Activated CD8-positive, alpha-beta T cell treated with anti-CD3 and anti-CD28 coated beads for 36 hours (primary cell): ENCODE results near the gene CASP8. TPM values are rescaled to one million over a fixed set of nuclear protein-coding genes. Genes with fewer than 3 reads are reported as not detected.
A peak's percentile ranks its signal among the peaks of the same experiment; 100 is the strongest.

ENCODE experiments used
- ATAC-seq: fragments of 200-7000 bp; cut with Tn5 transposase; one replicate; pipeline ENCODE4 v1.10.0; 2021; ENCODE audit warnings: mild to moderate bottlenecking, moderate library complexity
- CTCF ChIA-PET: fragments of 350-600 bp; sonication (Branson Sonifier 250); formaldehyde crosslinking; loops from one replicate; lab custom pipeline; 2021; ENCODE audit warnings: antibody characterized with exemption; lab: Charles Lee
- POLR2A ChIA-PET: fragments of 350-600 bp; sonication (Branson Sonifier 250); formaldehyde crosslinking; loops from one replicate; lab custom pipeline; 2021; ENCODE audit warnings: antibody characterized with exemption; lab: Charles Lee
- DNase-seq: peaks from one replicate; pipeline ENCODE4 v3.0.0-alpha.2; 2020
- H3K27ac Mint-ChIP-seq: one replicate; pipeline ENCODE4 v1.8.0; 2021; ENCODE audit warnings: mild to moderate bottlenecking, mixed read lengths
- H3K27me3 Mint-ChIP-seq: one replicate; pipeline ENCODE4 v1.8.0; 2021; ENCODE audit warnings: mixed read lengths
- H3K36me3 Mint-ChIP-seq: one replicate; pipeline ENCODE4 v1.8.0; 2021; ENCODE audit warnings: low read depth, mixed read lengths
- H3K4me1 Mint-ChIP-seq: one replicate; pipeline ENCODE4 v1.8.0; 2021; ENCODE audit warnings: low read depth, mixed read lengths
- H3K4me3 Mint-ChIP-seq: one replicate; pipeline ENCODE4 v1.8.0; 2021; ENCODE audit warnings: mild to moderate bottlenecking, moderate library complexity, mixed read lengths
- H3K9me3 Mint-ChIP-seq: one replicate; pipeline ENCODE4 v1.8.0; 2021; ENCODE audit warnings: mixed read lengths
- CTCF ChIP-seq: fragments of 200-600 bp; IDR thresholded peaks from one replicate; pipeline ENCODE4 v1.8.0; 2022; ENCODE audit warnings: antibody characterized with exemption, mild to moderate bottlenecking
- intact Hi-C: fragments of 100-400 bp; cut with micrococcal nuclease; formaldehyde crosslinking; loops from one replicate; pipeline ENCODE4 v1.10.0; 2022
- total RNA-seq, 2 experiments: library from RNA; stranded (reverse); gene quantifications; one replicate each; pipeline ENCODE4 v1.2.3, GENCODE V29; 2021

Gene CASP8
- total RNA-seq, 2 experiments from 2014 or later: 35.2 to 38.4 TPM

- ChIA-PET CTCF (interaction anchor here (0.7 to 2.6 kb wide), 4 partner anchors 9 to 107 kb away, joined by 3 to 12 read pairs (median 8); no protein-coding TSS in a partner anchor), POLR2A (no interaction called here)
- ATAC-seq: no peak
- Mint-ChIP-seq H3K4me1 (peaks cover 76% of the 10 kb centered on the region), H3K27me3 (no peaks in the 10 kb centered on the region), H3K36me3 (peaks cover 40% of the 10 kb centered on the region), H3K4me3 (no peak overlapping the region), H3K9me3 (peaks cover 7% of the 10 kb centered on the region), H3K27ac (peak overlapping the region; percentile 20)
- DNase-seq: no peak
- no peak for TF ChIP-seq CTCF
- intact Hi-C loops: no loop called here
Observed at GRCh38 chr2:201256082-201256481, 4.3 kb upstream of the CASP8 start.

- TF ChIP-seq CTCF: peak; percentile 39
- ATAC-seq (peak; percentile 18), DNase-seq (peak; percentile 57)
- Mint-ChIP-seq H3K9me3 (peaks cover 2% of the 10 kb centered on the region), H3K36me3 (peaks cover 36% of the 10 kb centered on the region), H3K4me1 (peaks cover 75% of the 10 kb centered on the region), H3K27ac (peak overlapping the region; percentile 98), H3K27me3 (no peaks in the 10 kb centered on the region), H3K4me3 (peak overlapping the region; percentile 81)
- POLR2A ChIA-PET: interaction anchor here (0.6 to 1.6 kb wide), 5 partner anchors 8 to 140 kb away, joined by 3 to 4 read pairs (median 4); no protein-coding TSS in a partner anchor
- CTCF ChIA-PET: interaction anchor here (1.0 to 2.6 kb wide), 3 partner anchors 21 to 106 kb away, joined by 3 to 11 read pairs (median 4); no protein-coding TSS in a partner anchor
- intact Hi-C loops: no loop called here
Observed at GRCh38 chr2:201257381-201257955, 2.9 kb upstream of the CASP8 start.

GRCh38 chr2:201257956-201258665 is 2.2 kb upstream of the CASP8 start:
- CTCF ChIA-PET: interaction anchor here (1.0 to 2.6 kb wide), 2 partner anchors 21 to 24 kb away, joined by 4 to 11 read pairs; no protein-coding TSS in a partner anchor
- peak; percentile 98 for DNase-seq
- H3K27me3 Mint-ChIP-seq: no peaks in the 10 kb centered on the region

GRCh38 chr2:201258666-201259615 is 1.4 kb upstream of the CASP8 start:
- POLR2A ChIA-PET: interaction anchor here (0.6 to 2.3 kb wide), 9 partner anchors 10 to 279 kb away, joined by 3 to 8 read pairs (median 4); no protein-coding TSS in a partner anchor
- Mint-ChIP-seq H3K27me3 (no peaks in the 10 kb centered on the region), H3K36me3 (peaks cover 30% of the 10 kb centered on the region)

More at GRCh38 chr2:201257956-201258665, 2.2 kb upstream of the CASP8 start:
- Mint-ChIP-seq H3K27ac (peak overlapping the region; percentile 98), H3K4me3 (peak overlapping the region; percentile 81), H3K9me3 (peaks cover 2% of the 10 kb centered on the region), H3K36me3 (peaks cover 33% of the 10 kb centered on the region), H3K4me1 (peaks cover 74% of the 10 kb centered on the region)
- intact Hi-C loops: loop anchor here (1.0 kb wide), 1 partner anchor 25 kb away; no protein-coding TSS in a partner anchor
- ATAC-seq: peak; percentile 60
- no peak for TF ChIP-seq CTCF
- POLR2A ChIA-PET: interaction anchor here (0.6 to 1.6 kb wide), 6 partner anchors 7 to 278 kb away, joined by 3 to 4 read pairs (median 4); no protein-coding TSS in a partner anchor

More at GRCh38 chr2:201258666-201259615, 1.4 kb upstream of the CASP8 start:
- peaks cover 78% of the 10 kb centered on the region for H3K4me1 Mint-ChIP-seq
- DNase-seq (no peak), ATAC-seq (peak; percentile 4)
- no peaks in the 10 kb centered on the region for H3K9me3 Mint-ChIP-seq
- H3K27ac Mint-ChIP-seq: peak overlapping the region; percentile 98
- CTCF ChIA-PET: interaction anchor here (1.5 to 9.5 kb wide), 3 partner anchors 22 to 138 kb away, joined by 3 to 91 read pairs (median 17); no protein-coding TSS in a partner anchor
- no peak for TF ChIP-seq CTCF
- H3K4me3 Mint-ChIP-seq: peak overlapping the region; percentile 81
- intact Hi-C loops: loop anchor here (1.0 kb wide), 1 partner anchor 26 kb away; no protein-coding TSS in a partner anchor
